Posterior cingulate gyrus (tissue), 11 donors: Measurements from ENCODE around the gene PRKG1.

ENCODE experiments used
- DNase-seq, 10 donors: peaks; one replicate each; pipeline versions ENCODE4 v3.0.0 to v3.0.0-alpha.2; 2020 to 2021; ENCODE audit warnings: mixed read lengths in 3 of 10
- intact Hi-C: fragments of 100-400 bp; cut with DNase I; formaldehyde crosslinking; loops from one replicate; pipeline ENCODE4 v1.15.1; 2023

The PRKG1 gene

GRCh38 chr10:51074238-51075028 is at the start of gene PRKG1:
TSS of gene PRKG1 (plus strand) at chr10:51074487.
- intact Hi-C loops = loop anchor here (5.0 kb wide), 1 partner anchor 348 kb away; no protein-coding TSS in a partner anchor

DNA sequence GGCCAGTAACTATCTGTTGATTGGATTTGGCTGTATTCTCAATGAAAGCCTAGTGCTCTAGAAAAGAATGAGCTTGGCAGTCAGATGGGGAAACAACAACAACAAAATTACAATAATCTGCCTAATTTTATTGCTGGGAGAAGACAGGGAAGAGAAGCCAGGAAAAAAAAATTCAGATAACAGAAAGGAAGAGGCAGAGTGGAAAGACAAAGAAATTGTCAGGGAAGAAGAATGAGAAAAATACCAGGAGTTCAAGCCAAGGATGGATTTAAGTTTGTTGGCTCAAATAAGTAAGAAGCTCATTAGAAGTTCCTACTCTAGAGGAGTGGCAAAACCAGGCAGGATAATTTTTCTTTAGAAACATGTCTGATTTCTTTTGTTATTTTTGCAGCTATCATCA is 45.9 kb upstream of the PRKG1 start:
- intact Hi-C loops = no loop called here

More at GRCh38 chr10:51074238-51075028, at the start of gene PRKG1:
- DNase-seq = peak; percentile 45 to 95 (median 73)

DNA sequence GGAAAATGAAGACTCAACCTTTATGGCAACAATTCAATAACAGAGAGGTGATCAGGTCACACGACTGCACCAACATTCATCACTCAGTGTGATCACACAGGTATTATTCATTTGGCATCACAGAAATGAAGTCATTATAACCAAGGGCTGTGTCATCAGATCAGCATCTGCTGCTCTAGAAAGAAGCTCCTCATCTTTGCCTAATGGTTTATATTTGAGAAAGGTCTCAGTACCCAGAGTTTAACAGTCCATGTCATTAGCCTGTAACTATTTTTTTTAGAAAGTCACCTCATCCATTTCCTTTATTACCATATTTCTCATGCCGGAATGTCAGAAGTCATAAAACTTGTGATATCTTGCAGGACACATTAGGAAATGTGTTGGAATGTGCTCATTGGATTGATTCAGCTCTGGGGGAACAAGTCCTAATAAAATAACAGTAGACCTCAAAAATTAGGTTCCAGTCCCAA is 45.1 kb upstream of the PRKG1 start:
- DNase-seq = no peak
- intact Hi-C loops = no loop called here

More for the DNA sequence above, 45.9 kb upstream of the PRKG1 start:
- no peak for DNase-seq

DNA sequence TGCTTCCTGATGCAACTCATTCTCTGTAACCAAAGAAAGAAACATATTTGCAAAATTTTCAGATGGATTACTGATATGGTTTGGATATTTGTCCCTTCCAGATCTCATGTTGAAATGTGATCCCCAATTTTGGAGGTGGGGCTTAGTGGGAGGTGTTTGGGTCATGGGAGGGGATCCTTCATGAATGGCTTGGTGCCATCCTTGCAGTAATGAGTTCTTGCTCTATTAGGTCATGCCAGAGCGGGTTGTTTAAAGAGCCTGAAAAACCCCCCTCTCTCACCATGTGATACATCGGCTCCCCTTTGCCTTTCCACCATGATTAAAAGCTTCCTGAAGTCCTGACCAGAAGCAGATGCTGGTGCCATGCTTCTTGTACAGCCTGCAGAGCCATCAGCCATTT is 43.8 kb upstream of the PRKG1 start:
- intact Hi-C loops = no loop called here

GRCh38 chr10:51031950-51032349 is 42.3 kb upstream of the PRKG1 start:
- no peak for DNase-seq
- intact Hi-C loops = no loop called here

More for the DNA sequence above, 43.8 kb upstream of the PRKG1 start:
- DNase-seq = no peak

DNA sequence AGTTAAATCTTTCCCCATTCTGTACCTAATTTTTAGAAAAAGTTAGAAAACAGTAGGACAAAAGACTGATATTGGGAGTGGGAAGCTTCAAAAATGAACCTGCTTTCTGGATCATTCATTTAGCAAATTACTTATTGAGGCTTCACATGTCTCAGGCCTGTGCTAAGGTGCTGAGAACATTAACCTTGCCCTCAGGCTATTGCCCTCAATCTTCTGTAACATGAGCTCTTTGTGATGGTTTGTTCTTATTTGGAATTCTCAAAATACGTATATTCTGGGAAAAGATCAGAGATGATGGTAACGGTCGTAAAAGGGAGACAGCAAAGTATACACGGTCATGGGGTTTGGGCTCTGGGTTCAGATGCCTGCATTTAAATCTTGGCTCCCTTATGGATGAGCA is 39.5 kb upstream of the PRKG1 start:
- DNase-seq = no peak
- intact Hi-C loops = no loop called here

DNA sequence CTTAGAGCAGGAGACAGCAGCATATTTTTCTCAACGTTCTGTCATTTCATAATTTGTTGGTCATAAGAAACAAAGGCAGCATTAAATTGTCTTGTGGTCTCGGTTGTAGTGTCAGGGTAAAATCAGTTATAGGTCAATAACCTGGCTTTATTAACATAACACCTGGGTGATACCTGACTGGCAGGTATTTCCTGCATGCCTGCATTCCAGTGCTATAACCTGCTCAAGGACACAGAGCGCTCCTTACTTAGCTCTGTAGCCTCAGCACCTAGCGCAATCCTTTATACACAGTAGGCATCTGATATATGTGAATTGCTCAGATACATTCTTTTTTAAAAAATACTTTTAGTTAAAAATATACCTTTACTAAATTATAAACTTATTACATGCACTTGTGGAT is 38.9 kb upstream of the PRKG1 start:
- no peak for DNase-seq
- intact Hi-C loops = no loop called here

GRCh38 chr10:51045871-51046270 is 28.4 kb upstream of the PRKG1 start:
- no peak for DNase-seq
- intact Hi-C loops = no loop called here

DNA sequence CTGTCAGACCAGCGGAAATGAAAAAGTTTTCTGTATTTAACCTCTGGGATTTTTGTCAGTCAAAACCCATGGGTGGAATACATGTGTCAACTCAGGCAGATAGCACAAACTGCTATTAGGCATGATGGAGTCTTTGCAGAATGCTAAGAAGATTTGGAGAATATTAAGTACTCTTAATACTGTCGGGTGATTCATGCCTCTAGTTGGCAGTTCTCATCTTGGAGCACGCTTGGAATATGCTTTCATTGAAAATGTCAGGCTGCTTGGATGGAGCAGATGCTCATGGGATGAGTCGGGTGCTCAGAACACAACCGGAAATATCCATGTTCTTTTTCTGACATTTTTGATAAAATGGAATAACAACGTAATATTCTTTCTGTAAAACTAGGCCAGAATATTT is 27.6 kb upstream of the PRKG1 start:
- intact Hi-C loops = no loop called here

DNA sequence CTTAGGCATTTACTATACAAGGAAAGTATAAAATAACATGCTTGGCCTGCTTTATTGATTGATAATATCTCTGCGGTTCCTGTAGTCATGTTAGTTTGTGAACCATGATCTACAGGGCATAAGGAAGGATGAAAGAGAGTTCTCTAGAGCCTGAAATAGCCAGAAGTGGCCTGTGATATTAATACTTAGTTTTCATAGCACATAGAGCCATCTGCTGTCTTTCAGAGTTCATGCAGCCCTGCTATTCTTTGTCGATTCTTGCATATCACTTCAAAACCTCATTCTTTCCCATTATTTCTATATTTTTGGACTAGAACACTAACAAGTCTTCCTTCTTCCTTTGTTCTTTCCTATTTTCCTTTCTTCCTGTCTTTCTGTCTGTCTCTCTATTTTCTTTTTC is 26.4 kb upstream of the PRKG1 start:
- intact Hi-C loops = no loop called here
- DNase-seq = no peak

More for the DNA sequence above, 27.6 kb upstream of the PRKG1 start:
- no peak for DNase-seq

GRCh38 chr10:51048792-51049191 is 25.5 kb upstream of the PRKG1 start:
- no peak for DNase-seq
- intact Hi-C loops = no loop called here

- DNase-seq = no peak
- intact Hi-C loops = no loop called here
Observed at GRCh38 chr10:51052163-51052562, 22.1 kb upstream of the PRKG1 start.

DNA sequence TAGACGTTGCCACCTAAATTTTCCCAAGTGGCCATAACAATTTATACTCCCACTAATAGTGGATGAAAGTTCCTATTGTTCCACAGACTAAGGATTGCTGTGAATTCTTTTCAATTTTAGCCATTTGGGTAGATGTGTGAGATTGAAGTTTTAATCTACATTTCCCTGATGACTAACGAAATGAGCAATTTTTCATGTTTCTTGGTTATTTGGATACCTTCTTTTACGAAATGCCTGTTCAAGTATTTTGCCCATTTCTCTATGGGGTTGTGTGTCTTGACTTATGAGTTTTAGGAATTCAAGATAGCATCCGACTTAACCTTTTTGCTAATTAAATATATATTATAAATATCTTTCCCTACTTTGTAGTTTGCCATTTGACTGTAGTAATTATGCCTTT is 16.4 kb upstream of the PRKG1 start:
- intact Hi-C loops = no loop called here
- DNase-seq = no peak

- DNase-seq = no peak
- intact Hi-C loops = loop anchor here (5.0 kb wide), 1 partner anchor 1154 kb away; no protein-coding TSS in a partner anchor
Observed at GRCh38 chr10:51063166-51063565, 11.1 kb upstream of the PRKG1 start.

GRCh38 chr10:51063659-51064535 is 10.4 kb upstream of the PRKG1 start:
- intact Hi-C loops = loop anchor here (5.0 kb wide), 1 partner anchor 1153 kb away; no protein-coding TSS in a partner anchor

GRCh38 chr10:51066231-51066630 is 8.1 kb upstream of the PRKG1 start:
- no peak for DNase-seq
- intact Hi-C loops = no loop called here

More at GRCh38 chr10:51063659-51064535, 10.4 kb upstream of the PRKG1 start:
- DNase-seq = no peak

DNA sequence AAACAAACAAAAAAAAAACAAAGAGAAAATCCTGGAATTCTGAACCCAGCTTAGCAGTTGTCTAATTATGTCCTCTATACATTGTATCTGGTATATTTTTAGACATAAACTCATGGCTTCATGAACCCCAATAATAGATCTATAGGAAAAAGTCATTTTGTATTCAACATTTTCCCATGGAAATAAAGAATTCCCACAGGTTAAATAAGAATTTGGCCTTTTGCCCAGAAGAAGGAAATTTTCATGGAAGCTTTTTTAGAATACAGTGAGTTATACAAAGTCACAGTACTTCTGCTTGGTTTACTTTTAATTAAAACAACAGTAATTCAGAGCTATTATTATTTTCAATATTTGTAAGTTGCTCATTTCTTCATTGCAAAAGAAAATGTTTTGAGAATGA is 2.1 kb upstream of the PRKG1 start:
- intact Hi-C loops = loop anchor here (5.0 kb wide), 1 partner anchor 350 kb away; no protein-coding TSS in a partner anchor

DNA sequence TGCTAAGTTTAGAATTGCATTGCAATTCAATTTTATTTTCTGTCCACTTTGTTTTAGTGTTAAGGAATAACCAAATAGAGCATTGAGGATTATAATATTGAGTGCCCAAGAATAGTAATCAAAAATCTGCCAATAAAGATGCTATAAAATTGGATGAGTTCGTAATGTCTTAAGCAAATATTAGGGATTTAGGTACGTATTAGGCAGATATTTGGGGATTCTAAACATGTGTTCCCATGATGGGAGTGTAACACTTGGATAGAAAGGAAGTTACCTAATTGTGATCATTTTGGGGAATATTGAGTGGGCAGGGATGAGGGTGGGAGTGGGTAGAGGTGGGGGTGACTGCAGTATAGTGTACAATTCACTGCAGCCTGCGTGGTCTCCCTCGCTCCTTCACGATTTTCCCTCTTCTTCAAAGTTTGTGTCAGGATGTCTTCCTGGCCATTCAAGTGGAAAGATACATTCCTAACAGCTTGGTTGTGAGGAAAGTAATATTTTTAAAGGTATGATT is 1.3 kb upstream of the PRKG1 start:
- intact Hi-C loops = loop anchor here (5.0 kb wide), 1 partner anchor 349 kb away; no protein-coding TSS in a partner anchor
- no peak for DNase-seq

More for the DNA sequence above, 2.1 kb upstream of the PRKG1 start:
- DNase-seq = no peak

- intact Hi-C loops = loop anchor here (5.0 kb wide), 1 partner anchor 349 kb away; no protein-coding TSS in a partner anchor
- peak in 9 of 10 donors; percentile 16 to 90 (median 31) for DNase-seq
Observed at GRCh38 chr10:51073453-51074237, 642 bp upstream of the PRKG1 start.
